Activated CD8-positive, alpha-beta memory T cell treated with anti-CD3 and anti-CD28 coated beads, Interleukin-2, amount 50 U/mL, for 4 hours (primary cell): ENCODE measurements around the gene MFSD6.

Experiments
- DNase-seq: peaks from one replicate; pipeline ENCODE4 v3.0.0-alpha.2; 2020

MFSD6 gene

DNA sequence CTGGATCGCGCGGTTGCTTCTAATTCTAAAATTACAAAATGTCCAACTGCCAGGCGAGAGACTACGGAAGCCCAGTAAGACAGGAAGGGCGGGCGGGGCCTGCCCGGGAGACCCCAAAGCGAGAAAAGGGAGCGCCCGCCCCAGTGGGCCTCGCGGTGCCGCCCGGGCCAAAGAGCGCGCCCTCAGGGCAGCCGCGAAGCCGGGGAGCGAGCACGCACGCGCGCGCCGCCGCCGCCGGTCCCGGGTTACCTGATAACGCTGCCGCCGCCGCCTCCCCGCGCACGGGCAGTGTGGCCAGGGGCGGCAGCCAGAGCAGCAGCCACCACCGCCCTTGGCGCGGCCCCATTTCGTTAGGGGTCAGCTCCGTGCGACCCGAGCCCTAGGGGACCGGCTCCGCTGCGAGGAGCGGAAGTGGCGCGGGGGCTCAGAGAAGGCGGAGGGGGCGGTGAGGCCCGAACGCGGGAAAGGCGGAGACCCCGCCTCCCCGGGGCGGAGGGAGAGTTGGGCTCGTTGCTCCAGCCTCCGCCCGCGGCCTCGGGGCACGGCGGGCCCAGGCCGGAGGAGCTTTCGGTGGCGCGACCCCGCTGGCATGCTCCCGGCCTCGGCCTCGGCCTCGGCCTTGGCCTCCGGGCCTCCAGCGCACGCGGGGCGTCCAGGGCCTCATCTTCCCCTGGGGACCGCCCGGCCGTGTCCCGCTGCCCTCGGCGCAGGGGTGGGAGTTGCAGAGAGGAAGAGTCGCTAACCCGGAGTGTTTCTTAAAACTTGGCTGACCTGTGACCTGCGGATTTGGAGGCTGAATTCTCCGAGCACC is 126.4 kb downstream of the MFSD6 start, which contains the start of gene NEMP2:
TSS of gene NEMP2 (minus strand) at position 413 of the 811 bp plus-strand sequence. CDS start at position 346, 67 bp downstream.
- peak; percentile 86 for DNase-seq

DNA sequence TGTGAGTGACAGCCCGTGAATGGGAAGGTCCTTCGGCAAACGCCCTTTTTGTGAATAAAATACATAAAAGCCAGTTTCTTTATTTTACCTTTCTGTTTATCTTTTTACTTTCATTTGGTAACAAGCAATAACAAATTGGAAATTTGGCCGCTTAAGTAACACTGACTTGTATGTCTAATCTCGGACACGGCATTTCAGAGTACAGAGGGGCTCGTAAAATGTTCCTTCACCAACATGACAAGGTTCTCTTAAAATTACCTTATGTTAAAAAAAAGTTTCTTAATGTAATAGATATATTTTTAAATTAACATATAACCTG is 126.9 kb downstream of the MFSD6 start:
- no peak for DNase-seq

DNA sequence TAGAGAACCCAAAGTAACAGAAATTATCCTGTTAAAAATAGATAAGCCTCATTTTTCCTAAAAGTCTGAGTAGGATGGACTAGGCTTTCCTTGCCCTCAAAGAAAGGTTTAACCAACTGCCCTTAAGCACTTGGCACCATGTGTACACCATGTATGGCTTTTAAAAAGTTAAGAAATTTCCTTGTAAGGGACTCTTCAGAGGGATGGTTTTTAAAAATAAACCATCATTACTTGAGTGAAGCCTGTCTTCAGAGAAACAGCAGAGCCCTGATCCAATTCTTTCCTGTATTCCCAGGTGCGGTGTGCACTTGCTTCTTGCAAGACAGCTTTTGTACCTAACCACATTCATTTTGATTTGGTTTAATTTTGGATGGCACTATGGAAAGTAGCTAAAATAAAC is 127.4 kb downstream of the MFSD6 start:
- no peak for DNase-seq

DNA sequence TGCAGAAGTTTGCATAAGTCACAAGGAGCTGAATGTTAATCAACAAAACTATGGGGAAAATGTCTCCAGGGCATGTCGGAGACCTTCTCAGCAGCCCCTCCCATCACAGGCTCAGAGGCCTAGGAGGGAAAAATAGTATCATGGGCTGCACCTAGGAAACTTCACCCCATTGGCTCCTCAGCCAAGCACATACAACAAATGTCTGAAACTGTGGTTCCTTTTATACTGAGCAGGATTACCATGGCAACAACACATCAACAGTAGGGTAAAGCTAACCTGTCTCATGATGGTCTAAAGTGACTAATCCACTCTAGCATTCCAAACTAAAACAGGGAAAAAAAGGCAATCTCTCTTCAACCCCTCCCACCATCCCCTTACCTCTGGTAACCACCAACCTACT is 129.6 kb downstream of the MFSD6 start:
- DNase-seq = no peak

DNA sequence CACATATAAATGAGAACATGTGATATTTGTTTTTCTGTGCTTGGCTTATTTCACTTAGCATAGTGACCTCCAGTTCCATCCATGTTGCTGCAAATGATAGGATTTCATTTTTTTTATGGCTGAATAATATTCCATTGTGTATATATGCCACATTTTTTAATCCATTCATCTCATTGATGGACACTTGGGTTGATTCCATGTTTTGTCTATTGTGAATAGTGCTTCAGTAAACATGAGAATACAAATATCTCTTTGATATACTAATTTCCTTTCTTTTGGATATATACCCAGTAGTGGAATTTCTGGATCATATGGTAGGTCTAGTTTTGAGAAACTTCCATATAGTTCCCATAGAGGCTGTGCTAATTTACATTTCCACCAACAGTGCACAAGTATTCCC is 130.0 kb downstream of the MFSD6 start:
- DNase-seq = no peak

DNA sequence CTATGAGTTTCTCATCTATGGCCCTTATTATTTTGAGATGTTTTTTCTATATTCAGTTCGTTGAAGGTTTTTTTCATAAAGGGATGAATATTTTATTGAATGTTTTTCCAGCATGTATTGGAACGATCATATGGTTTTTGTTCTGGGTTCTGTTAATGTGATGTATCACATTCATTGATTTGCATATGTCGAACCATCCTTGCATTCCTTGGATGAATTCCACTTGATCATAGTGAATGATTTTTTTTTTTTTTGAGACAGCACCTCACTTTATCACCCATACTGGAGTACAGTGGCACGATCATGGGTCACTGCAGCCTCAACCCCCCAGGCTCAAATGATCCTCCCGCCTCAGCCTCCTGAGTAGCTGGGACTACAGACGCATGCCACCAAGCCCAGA is 131.9 kb downstream of the MFSD6 start:
- DNase-seq = no peak

DNA sequence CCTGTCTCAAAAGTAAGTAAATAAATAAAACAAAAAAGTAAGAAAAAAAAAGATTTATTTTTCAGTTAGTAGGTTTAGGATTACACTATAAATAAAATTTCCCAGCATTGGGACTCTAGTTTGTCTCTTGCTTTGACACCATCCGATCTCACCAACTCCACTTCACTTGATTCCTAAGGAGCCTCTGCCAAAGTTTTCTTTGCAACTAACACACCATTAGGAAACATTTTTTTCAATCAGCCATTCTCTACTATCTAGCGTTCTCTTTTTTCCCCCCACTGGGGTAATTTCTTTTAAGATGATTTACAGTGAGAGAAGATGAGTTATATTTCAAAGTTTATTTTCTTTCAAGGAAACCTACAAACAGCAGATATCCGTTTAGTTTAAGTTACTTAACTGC is 136.9 kb downstream of the MFSD6 start:
- no peak for DNase-seq

DNA sequence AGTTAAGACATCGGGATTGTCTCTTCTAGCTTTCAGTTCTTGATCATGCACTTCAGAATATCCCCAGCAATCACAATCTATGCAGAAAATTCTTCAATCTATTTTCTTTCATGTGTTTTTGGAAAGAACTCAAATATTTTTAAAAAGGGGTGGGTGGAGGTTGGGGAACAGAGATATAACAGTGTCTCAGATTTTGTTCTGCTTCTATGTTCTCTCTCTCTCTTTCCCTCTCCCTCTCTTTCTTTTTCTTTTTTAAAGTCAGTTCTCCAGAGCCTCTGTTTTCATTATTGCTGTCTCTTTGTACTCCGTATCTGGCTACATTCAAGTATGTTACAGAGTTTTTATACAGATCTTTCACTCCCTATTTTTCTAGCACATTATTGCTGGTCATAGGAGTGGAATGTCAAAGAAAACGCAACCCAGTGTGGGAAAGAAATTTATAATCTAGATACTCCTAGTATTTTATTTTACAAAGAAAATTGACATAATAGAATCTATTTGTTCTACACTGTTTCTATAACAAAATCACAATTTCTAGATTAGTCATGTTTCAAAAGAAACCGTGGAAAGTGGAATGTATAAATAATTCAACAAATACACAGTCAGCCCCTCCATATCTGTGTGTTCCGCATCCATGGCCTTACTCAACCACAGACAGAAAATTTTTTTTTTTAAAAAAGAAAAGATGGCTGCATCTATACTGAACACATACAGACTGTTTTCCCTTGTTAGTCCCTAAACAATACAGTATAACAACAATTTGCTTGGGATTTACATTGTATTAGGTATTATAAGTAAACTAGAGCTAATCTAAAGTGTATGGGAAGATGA is 137.6 kb downstream of the MFSD6 start:
- DNase-seq = no peak

DNA sequence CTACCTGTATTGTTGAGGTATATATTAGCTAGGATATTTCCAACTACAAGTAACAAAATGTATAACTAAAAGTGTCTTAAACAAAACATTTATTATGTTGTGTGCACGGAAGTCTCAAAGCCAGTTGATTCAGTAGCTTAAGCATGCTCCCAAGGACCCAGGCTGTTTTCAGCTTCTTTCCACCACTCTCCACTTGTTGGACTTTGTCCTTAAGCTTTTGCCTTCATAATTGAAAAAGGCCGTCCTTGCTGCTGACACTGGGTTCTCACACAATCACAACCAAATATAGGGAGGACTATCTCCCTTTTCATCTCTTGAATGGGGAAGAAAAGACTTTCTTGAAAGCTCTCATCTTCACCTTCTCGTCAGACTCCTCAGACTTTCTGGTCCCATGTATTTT is 138.6 kb downstream of the MFSD6 start:
- no peak for DNase-seq

DNA sequence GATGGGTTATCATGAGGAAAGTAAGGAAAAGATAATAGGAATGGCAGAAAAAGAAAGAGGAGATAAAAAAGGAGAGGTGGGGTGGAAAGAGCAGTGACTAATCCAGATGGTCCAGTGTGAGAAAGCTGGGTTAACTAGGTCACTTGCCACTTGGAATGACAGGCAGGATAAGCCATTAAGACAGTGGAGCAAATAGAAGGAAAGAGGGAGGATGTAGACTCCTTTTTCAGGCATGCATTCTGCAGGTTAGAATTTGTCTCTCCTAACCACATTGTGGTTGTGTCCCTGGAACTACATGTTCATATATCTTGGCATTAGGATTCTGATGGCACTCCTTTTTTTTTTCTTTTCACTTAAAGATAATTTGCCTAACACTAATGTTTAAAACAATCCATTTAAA is 139.7 kb downstream of the MFSD6 start:
- DNase-seq = no peak

DNA sequence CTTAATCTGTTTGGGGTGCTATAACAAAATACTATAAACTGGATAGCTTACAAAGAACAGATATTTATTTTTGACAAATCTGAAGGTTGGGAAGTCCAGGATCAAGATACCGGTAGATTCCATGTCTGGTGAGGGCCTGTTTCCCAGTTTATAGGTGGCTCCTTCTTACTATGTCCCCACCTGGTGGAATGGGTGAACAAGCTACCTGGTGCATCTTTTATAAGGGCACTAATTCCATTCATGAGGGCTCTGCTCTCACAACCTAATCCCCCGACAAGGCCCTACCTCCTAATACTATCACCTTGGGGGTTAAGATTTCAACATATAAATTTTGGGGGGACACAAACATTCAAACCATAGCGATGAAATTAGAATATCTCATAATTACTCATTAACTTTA is 142.0 kb downstream of the MFSD6 start:
- no peak for DNase-seq
